Sigmoid colon (tissue), 4 donors: ENCODE data around the gene SPINK2.

ENCODE experiments used
- EP300 ChIP-seq, 4 donors: sonication (generic); formaldehyde crosslinking; IDR thresholded peaks; one replicate each; pipeline ENCODE4 v1.6.1; 2017; ENCODE audit warnings: antibody characterized with exemption in 4 of 4
- POLR2AphosphoS5 ChIP-seq, 4 donors: sonication (generic); formaldehyde crosslinking; IDR thresholded peaks; one replicate each; pipeline ENCODE4 v1.6.1; 2017; ENCODE audit warnings: antibody characterized with exemption in 4 of 4

GRCh38 chr4:56772134-56772533 lies 49.4 kb downstream of the SPINK2 start:
- TF ChIP-seq EP300 (IDR thresholded peaks at IDR 0.05) (no peak), POLR2AphosphoS5 (IDR thresholded peaks at IDR 0.05) (peak in 1 of 4 donors; percentile 75)
